K562 (cell line): ENCODE measurements around the gene DEDD. TPM values are rescaled to one million over a fixed set of nuclear protein-coding genes. Genes with fewer than 3 reads are reported as not detected.

ENCODE experiments used
- CTBP1 ChIP-seq: fragments of 450-650 bp; IDR thresholded peaks from 2 replicates; pipeline ENCODE4 v1.6.1; 2016; ENCODE audit warnings: borderline replicate concordance
- CXXC5 ChIP-seq: fragments of 250-450 bp; sonication (Bioruptor Pico); IDR thresholded peaks from 2 replicates; pipeline ENCODE4 v1.8.0; 2022; ENCODE audit warnings: inconsistent platforms, mild to moderate bottlenecking, moderate library complexity
- KLF1 ChIP-seq: fragments of 450-650 bp; IDR thresholded peaks from 2 replicates; pipeline ENCODE4 v1.6.1; 2016; ENCODE audit warnings: missing genetic modification characterization, missing compliant biosample characterization
- MEF2D ChIP-seq: conservative IDR thresholded peaks from 2 replicates; pipeline ENCODE4 v1.6.1; 2016; ENCODE audit warnings: low read depth, missing genetic modification characterization, missing compliant biosample characterization
- PHB2 ChIP-seq: fragments of 450-650 bp; IDR thresholded peaks from 2 replicates; pipeline ENCODE4 v1.6.1; 2017; ENCODE audit warnings: low read depth
- PURB ChIP-seq: sonication (generic); formaldehyde crosslinking; IDR thresholded peaks from 2 replicates; pipeline ENCODE4 v1.9.0; 2021; ENCODE audit warnings: low read depth, mild to moderate bottlenecking, missing genetic modification reagents
- RBBP5 ChIP-seq: fragments of 200-600 bp; sonication (generic); IDR thresholded peaks from 2 replicates; pipeline ENCODE4 v1.6.1; 2012; ENCODE audit warnings: borderline replicate concordance, mild to moderate bottlenecking, low read length, control low read depth, inconsistent platforms; ENCODE audit not compliant: insufficient read depth, poor library complexity, severe bottlenecking
- SAP30 ChIP-seq: fragments of 200-600 bp; sonication (generic); IDR thresholded peaks from 2 replicates; pipeline ENCODE4 v1.6.1; 2012; ENCODE audit warnings: borderline replicate concordance, low read depth, mild to moderate bottlenecking, moderate library complexity, low read length, control low read depth, inconsistent platforms; ENCODE audit not compliant: insufficient read depth, poor library complexity, severe bottlenecking
- SMARCA4 ChIP-seq: fragments of 450-650 bp; IDR thresholded peaks from 2 replicates; pipeline ENCODE4 v1.6.1; 2016
- TCF7L2 ChIP-seq: fragments of 150-350 bp; IDR thresholded peaks from 2 replicates; pipeline ENCODE4 v1.6.1; 2016; ENCODE audit warnings: low read depth, mild to moderate bottlenecking, low read length, moderate library complexity
- ZNF318 ChIP-seq, 2 experiments: fragments of 450-650 bp; IDR thresholded peaks; 2 replicates each; pipeline ENCODE4 v1.6.1; 2016; ENCODE audit warnings: mild to moderate bottlenecking in 2 of 2, borderline replicate concordance in 1 of 2, low read depth in 1 of 2, moderate library complexity in 1 of 2
- ZNF609 ChIP-seq: sonication (generic); formaldehyde crosslinking; IDR thresholded peaks from 2 replicates; pipeline ENCODE4 v1.8.1; 2023; ENCODE audit warnings: missing genetic modification reagents, mild to moderate bottlenecking, borderline replicate concordance
- ZZZ3 ChIP-seq: fragments of 450-650 bp; IDR thresholded peaks from 2 replicates; pipeline ENCODE4 v1.6.1; 2016; ENCODE audit warnings: antibody characterized with exemption, mild to moderate bottlenecking, moderate library complexity
- polyA plus RNA-seq, 8 experiments: library from polyadenylated mRNA; depleted of rRNA in 4 of 8; stranded (reverse) in 5 of 8; unstranded in 3 of 8; fragments of >200 nt; fragmentation: Nextera tagmentation in 2 of 8; fragmentation: Illumina TruSeq in 1 of 8; extraction: Ambion mirVana in 2 of 8; extraction: Trizol in 1 of 8; gene quantifications; 2 replicates each; pipeline versions ENCODE4 v1.2.1 to v1.2.3, GENCODE V29; 2011 to 2014; ENCODE audit warnings: inconsistent platforms in 1 of 8, missing spikeins in 1 of 8
- total RNA-seq, 7 experiments: library from RNA; depleted of rRNA in 6 of 7; stranded (reverse); fragments of >200 nt in 6 of 7; fragmentation: Illumina TruSeq in 2 of 7; extraction: Trizol in 2 of 7; gene quantifications; 2 replicates each; pipeline versions ENCODE4 v1.2.1 to v1.2.3, GENCODE V29; 2011 to 2021; ENCODE audit warnings: low replicate concordance in 1 of 7

DEDD gene
- total and polyA plus RNA-seq, 9 of the 15 experiments (the other 6 are each of a cell fraction or from before 2014, with no cell fraction given): 11.6 to 41.0 (median 16.8) TPM

GRCh38 chr1:161153682-161154337, 21.3 kb upstream of the DEDD start, which contains the start of gene UFC1 (continued):
- TF ChIP-seq CXXC5 (CRISPR knock-in tag): peak; percentile 75
- 0 out of 2 replicates have a peak, but pooled peaks have one; percentile 35 for TF ChIP-seq TCF7L2
- 0 out of 2 replicates have a peak, but pooled peaks have one; percentile 8 for TF ChIP-seq PHB2
- TF ChIP-seq ZNF318 (IDR thresholded peaks at IDR 0.05; ENCODE audit: borderline replicate concordance in 1 of 2, low read depth in 1 of 2): 0 out of 4 replicates have a peak, but pooled peaks of 1 of the 2 experiments have one; percentile 72
- TF ChIP-seq KLF1 (tag): 0 out of 2 replicates have a peak, but pooled peaks have one; percentile 16
- TF ChIP-seq ZNF609 (CRISPR knock-in tag): peak; percentile 66; the same call in 1 of the 2 replicates
- TF ChIP-seq ZZZ3: no peak
- peak; percentile 54; the same call in 1 of the 2 replicates for TF ChIP-seq MEF2D (tag)
- peak; percentile 75 for TF ChIP-seq CTBP1
- TF ChIP-seq SAP30: peak; percentile 70
- no peak for TF ChIP-seq PURB (CRISPR knock-in tag)
- TF ChIP-seq SMARCA4: 0 out of 2 replicates have a peak, but pooled peaks have one; percentile 16
- peak; percentile 88 for TF ChIP-seq RBBP5
